Stimulated activated naive CD8-positive, alpha-beta T cell treated with anti-CD3 and anti-CD28 coated beads, Interleukin-15, amount 100 ng/mL, for 72 hours (primary cell): ENCODE results near the gene XYLT1.

Experiments
- ATAC-seq: fragments of 150-1000 bp; cut with Tn5 transposase; 2 replicates; pipeline ENCODE4 v1.10.0; 2021; ENCODE audit warnings: mild to moderate bottlenecking, moderate library complexity
- DNase-seq, 2 donors: peaks; one replicate each; pipeline ENCODE4 v3.0.0; 2021 to 2022
- H3K27ac Mint-ChIP-seq, 2 donors: one replicate each; pipeline ENCODE4 v1.8.0; 2022; ENCODE audit warnings: mild to moderate bottlenecking in 2 of 2, mixed read lengths in 2 of 2, moderate library complexity in 2 of 2
- H3K27me3 Mint-ChIP-seq: one replicate; pipeline ENCODE4 v1.8.0; 2022; ENCODE audit warnings: mixed read lengths
- H3K4me1 Mint-ChIP-seq: one replicate; pipeline ENCODE4 v1.8.0; 2022; ENCODE audit warnings: mild to moderate bottlenecking, mixed read lengths
- H3K4me3 Mint-ChIP-seq, 2 donors: one replicate each; pipeline ENCODE4 v1.8.0; 2022; ENCODE audit warnings: mild to moderate bottlenecking in 2 of 2, mixed read lengths in 2 of 2, moderate library complexity in 1 of 2
- H3K9me3 Mint-ChIP-seq, 2 donors: one replicate each; pipeline ENCODE4 v1.8.0; 2022; ENCODE audit warnings: mixed read lengths in 2 of 2

Gene XYLT1

GRCh38 chr16:17231972-17232371, 238.8 kb downstream of the XYLT1 start:
- DNase-seq (no peak), ATAC-seq (no peak)
- Mint-ChIP-seq H3K9me3 (no peaks in the 10 kb centered on the region), H3K27me3 (no peaks in the 10 kb centered on the region), H3K4me1 (peaks cover 15% of the 10 kb centered on the region), H3K27ac (no peak overlapping the region), H3K4me3 (no peak overlapping the region)

- Mint-ChIP-seq H3K27me3 (no peaks in the 10 kb centered on the region), H3K27ac (peak overlapping the region in 1 of 2 donors; percentile 74), H3K9me3 (no peaks in the 10 kb centered on the region), H3K4me1 (peaks cover 16% of the 10 kb centered on the region), H3K4me3 (no peak overlapping the region)
- peak; percentile 50 for ATAC-seq
- no peak for DNase-seq
Measured at GRCh38 chr16:17230932-17231581, 239.7 kb downstream of the XYLT1 start.

- H3K27ac Mint-ChIP-seq: no peak overlapping the region
- H3K27me3 Mint-ChIP-seq: no peaks in the 10 kb centered on the region
- no peak overlapping the region for H3K4me3 Mint-ChIP-seq
- peaks cover 22% of the 10 kb centered on the region for H3K4me1 Mint-ChIP-seq
- ATAC-seq (no peak), DNase-seq (no peak)
- no peaks in the 10 kb centered on the region for H3K9me3 Mint-ChIP-seq
Measured at GRCh38 chr16:17229766-17230165, 241.0 kb downstream of the XYLT1 start.

GRCh38 chr16:17229131-17229530, 241.6 kb downstream of the XYLT1 start:
- H3K4me3 Mint-ChIP-seq: no peak overlapping the region
- DNase-seq (no peak), ATAC-seq (no peak)
- no peaks in the 10 kb centered on the region for H3K27me3 Mint-ChIP-seq
- no peaks in the 10 kb centered on the region for H3K9me3 Mint-ChIP-seq
- H3K27ac Mint-ChIP-seq: peak overlapping the region in 1 of 2 donors; percentile 23
- peaks cover 23% of the 10 kb centered on the region for H3K4me1 Mint-ChIP-seq

GRCh38 chr16:17228708-17229055, 242.1 kb downstream of the XYLT1 start:
- ATAC-seq (no peak), DNase-seq (no peak)
- Mint-ChIP-seq H3K27ac (no peak overlapping the region), H3K4me1 (peaks cover 24% of the 10 kb centered on the region), H3K9me3 (no peaks in the 10 kb centered on the region), H3K4me3 (no peak overlapping the region), H3K27me3 (no peaks in the 10 kb centered on the region)

- ATAC-seq (no peak), DNase-seq (no peak)
- no peak overlapping the region for H3K27ac Mint-ChIP-seq
- no peaks in the 10 kb centered on the region for H3K9me3 Mint-ChIP-seq
- no peaks in the 10 kb centered on the region for H3K27me3 Mint-ChIP-seq
- H3K4me1 Mint-ChIP-seq: peaks cover 29% of the 10 kb centered on the region
- no peak overlapping the region for H3K4me3 Mint-ChIP-seq
Measured at GRCh38 chr16:17228048-17228707, 242.6 kb downstream of the XYLT1 start.

- no peak overlapping the region for H3K4me3 Mint-ChIP-seq
- no peak for DNase-seq
- H3K9me3 Mint-ChIP-seq: no peaks in the 10 kb centered on the region
- ATAC-seq: no peak
- peaks cover 33% of the 10 kb centered on the region for H3K4me1 Mint-ChIP-seq
- H3K27me3 Mint-ChIP-seq: no peaks in the 10 kb centered on the region
- H3K27ac Mint-ChIP-seq: no peak overlapping the region
Measured at GRCh38 chr16:17227278-17227677, 243.5 kb downstream of the XYLT1 start.

- Mint-ChIP-seq H3K4me1 (peaks cover 32% of the 10 kb centered on the region), H3K27me3 (no peaks in the 10 kb centered on the region), H3K4me3 (no peak overlapping the region), H3K27ac (no peak overlapping the region), H3K9me3 (no peaks in the 10 kb centered on the region)
- ATAC-seq: no peak
- DNase-seq: no peak
Measured at GRCh38 chr16:17225541-17225940, 245.2 kb downstream of the XYLT1 start.

- Mint-ChIP-seq H3K4me3 (peak overlapping the region; percentile 0 to 52), H3K4me1 (peaks cover 26% of the 10 kb centered on the region), H3K27ac (peak overlapping the region; percentile 85 to 86), H3K9me3 (no peaks in the 10 kb centered on the region), H3K27me3 (no peaks in the 10 kb centered on the region)
- ATAC-seq: peak; percentile 95
- DNase-seq: peak; percentile 25 to 69
Measured at GRCh38 chr16:17224879-17225281, 245.9 kb downstream of the XYLT1 start.

- H3K9me3 Mint-ChIP-seq: no peaks in the 10 kb centered on the region
- H3K4me3 Mint-ChIP-seq: no peak overlapping the region
- H3K4me1 Mint-ChIP-seq: peaks cover 26% of the 10 kb centered on the region
- no peaks in the 10 kb centered on the region for H3K27me3 Mint-ChIP-seq
- H3K27ac Mint-ChIP-seq: peak overlapping the region in 1 of 2 donors; percentile 85
- ATAC-seq (no peak), DNase-seq (no peak)
Measured at GRCh38 chr16:17224350-17224749, 246.4 kb downstream of the XYLT1 start.

GRCh38 chr16:17223576-17223975, 247.2 kb downstream of the XYLT1 start:
- H3K4me3 Mint-ChIP-seq: no peak overlapping the region
- H3K9me3 Mint-ChIP-seq: no peaks in the 10 kb centered on the region
- H3K4me1 Mint-ChIP-seq: peaks cover 26% of the 10 kb centered on the region
- no peaks in the 10 kb centered on the region for H3K27me3 Mint-ChIP-seq
- no peak overlapping the region for H3K27ac Mint-ChIP-seq
- DNase-seq: no peak
- no peak for ATAC-seq

- peaks cover 26% of the 10 kb centered on the region for H3K4me1 Mint-ChIP-seq
- no peak overlapping the region for H3K4me3 Mint-ChIP-seq
- H3K9me3 Mint-ChIP-seq: no peaks in the 10 kb centered on the region
- H3K27me3 Mint-ChIP-seq: no peaks in the 10 kb centered on the region
- no peak for ATAC-seq
- no peak for DNase-seq
- peak overlapping the region in 1 of 2 donors; percentile 68 for H3K27ac Mint-ChIP-seq
Measured at GRCh38 chr16:17222871-17223401, 247.8 kb downstream of the XYLT1 start.

- H3K27ac Mint-ChIP-seq: no peak overlapping the region
- no peak for ATAC-seq
- no peak for DNase-seq
- no peak overlapping the region for H3K4me3 Mint-ChIP-seq
- peaks cover 13% of the 10 kb centered on the region for H3K4me1 Mint-ChIP-seq
- no peaks in the 10 kb centered on the region for H3K27me3 Mint-ChIP-seq
- H3K9me3 Mint-ChIP-seq: no peaks in the 10 kb centered on the region
Measured at GRCh38 chr16:17219991-17220390, 250.8 kb downstream of the XYLT1 start.

GRCh38 chr16:17215936-17216335, 254.8 kb downstream of the XYLT1 start:
- Mint-ChIP-seq H3K9me3 (peaks cover 0 to 9% of the 10 kb centered on the region in 2 donors), H3K27ac (no peak overlapping the region), H3K4me3 (no peak overlapping the region), H3K27me3 (no peaks in the 10 kb centered on the region), H3K4me1 (peaks cover 21% of the 10 kb centered on the region)
- ATAC-seq: no peak
- no peak for DNase-seq

GRCh38 chr16:17215306-17215705, 255.5 kb downstream of the XYLT1 start:
- no peak for DNase-seq
- Mint-ChIP-seq H3K4me3 (no peak overlapping the region), H3K4me1 (peaks cover 21% of the 10 kb centered on the region), H3K9me3 (peaks cover 0 to 9% of the 10 kb centered on the region in 2 donors), H3K27me3 (no peaks in the 10 kb centered on the region), H3K27ac (no peak overlapping the region)
- no peak for ATAC-seq

GRCh38 chr16:17213974-17214373, 256.8 kb downstream of the XYLT1 start:
- Mint-ChIP-seq H3K4me1 (peaks cover 21% of the 10 kb centered on the region), H3K27ac (peak overlapping the region in 1 of 2 donors; percentile 89), H3K27me3 (no peaks in the 10 kb centered on the region), H3K4me3 (no peak overlapping the region), H3K9me3 (peaks cover 0 to 9% of the 10 kb centered on the region in 2 donors)
- ATAC-seq (no peak), DNase-seq (no peak)
